ENCODE data around the gene SERTAD1. TPM values are rescaled to one million over a fixed set of nuclear protein-coding genes. Genes with fewer than 3 reads are reported as not detected.
"Not testable (repeated sequence)": the region's sequence is repeated elsewhere in the genome, so short reads cannot be mapped to it uniquely, and the experiment has no call there.

Gene SERTAD1
- total RNA-seq, 1 donor: 19.1 TPM

DNA sequence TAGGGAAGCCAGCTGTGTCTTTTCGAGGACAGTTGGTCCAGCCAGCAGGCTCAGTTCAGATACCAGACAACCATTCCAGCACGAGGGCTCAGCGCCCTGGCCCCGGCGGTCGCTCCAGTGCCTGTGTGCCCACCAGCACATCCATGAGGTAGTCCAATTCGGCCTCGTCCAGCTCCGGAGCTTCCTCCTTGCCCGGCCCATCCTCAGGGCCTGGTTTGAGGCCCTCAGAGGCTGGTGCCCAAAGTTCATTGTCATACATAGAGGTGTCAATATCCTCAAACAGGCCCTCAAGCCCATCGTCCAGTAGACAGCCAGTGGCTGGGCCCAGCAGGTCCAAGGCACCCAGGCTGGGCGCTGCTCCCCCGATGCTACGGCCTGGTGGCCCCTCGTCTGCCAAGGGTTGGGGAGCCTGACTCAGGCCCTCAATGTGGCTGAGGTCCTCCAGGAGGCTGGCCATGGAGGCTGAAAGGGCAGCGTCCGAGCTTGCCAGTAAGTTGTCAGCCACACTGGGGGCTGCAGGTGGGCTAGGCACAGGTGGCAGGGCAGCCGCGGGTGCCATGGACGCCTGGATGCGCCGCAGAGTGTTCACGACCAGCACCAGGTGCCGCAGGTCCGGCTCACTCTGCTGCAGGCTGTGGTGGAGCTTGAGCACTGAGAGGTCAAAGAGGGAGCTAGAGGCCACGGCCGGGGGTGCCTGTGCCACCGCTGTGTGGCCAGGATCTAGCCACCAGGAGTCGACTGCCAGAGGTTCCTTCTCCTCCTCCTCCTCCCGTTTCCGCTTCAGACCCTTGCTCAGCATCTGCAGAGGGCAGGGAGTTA is 2.8 kb downstream of the SERTAD1 start:
- no peak for DNase-seq (ENCODE audit: low read depth in 2 of 3, low spot score in 2 of 3)

DNA sequence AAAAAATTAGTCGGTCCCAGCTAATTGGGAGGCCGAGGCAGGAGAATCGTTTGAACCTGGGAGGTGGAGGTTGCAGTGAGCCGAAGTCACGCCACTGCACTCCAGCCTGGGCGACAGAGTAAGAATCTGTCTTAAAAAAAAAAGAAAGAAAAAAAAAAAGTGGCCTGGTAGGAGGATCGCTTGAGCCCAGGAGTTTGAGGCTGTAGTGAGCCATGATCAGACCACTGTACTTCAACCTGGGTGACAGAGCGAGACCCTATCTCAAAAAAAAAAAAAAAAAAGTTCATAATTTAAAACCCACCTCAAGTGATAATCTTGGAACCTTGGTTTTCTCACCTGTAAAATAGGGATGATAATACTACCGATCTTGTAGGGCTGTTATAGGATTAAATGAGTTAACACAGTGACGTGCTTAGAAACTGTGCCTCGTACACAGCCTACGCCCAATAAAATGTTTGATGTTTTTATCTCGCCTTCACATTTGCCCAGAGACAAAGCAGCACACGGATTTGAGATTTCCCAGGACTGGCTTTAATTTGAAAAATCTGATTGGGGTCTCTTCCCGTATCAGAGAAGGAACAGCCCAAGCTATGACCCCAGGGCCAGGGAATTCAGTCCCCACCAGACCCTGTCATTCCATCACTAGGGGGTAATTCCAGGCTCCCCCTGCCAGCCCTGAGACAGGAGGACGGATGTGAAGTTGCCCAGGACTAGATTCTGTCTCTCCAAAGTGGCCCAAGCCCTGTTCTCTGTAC is 3.6 kb downstream of the SERTAD1 start:
- DNase-seq (ENCODE audit: low read depth in 2 of 3, low spot score in 2 of 3): no peak

GRCh38 chr19:40420766-40421765 is 4.7 kb downstream of the SERTAD1 start:
- peak in 2 of 3 donors; percentile 73 to 76 for DNase-seq (ENCODE audit: low read depth in 2 of 3, low spot score in 2 of 3)

DNA sequence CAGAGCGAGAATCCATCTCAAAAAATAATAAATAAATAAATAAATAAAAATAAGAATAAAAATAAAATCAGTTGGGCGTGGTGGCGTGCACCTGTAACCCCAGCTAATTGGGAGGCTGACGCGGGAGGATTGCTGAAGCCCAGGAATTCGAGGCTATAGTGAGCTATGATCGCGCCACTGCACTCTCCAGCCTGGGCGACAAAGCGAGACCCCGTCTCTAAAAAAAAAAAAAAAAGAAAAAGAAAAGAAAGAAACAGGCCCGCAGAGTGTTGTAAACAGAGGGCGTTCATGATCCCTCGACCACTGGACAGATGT is 5.4 kb downstream of the SERTAD1 start:
- DNase-seq (ENCODE audit: low read depth in 2 of 3, low spot score in 2 of 3): no peak

- DNase-seq (ENCODE audit: low read depth in 2 of 3, low spot score in 2 of 3): no peak
Measured at GRCh38 chr19:40419780-40420179, 6.0 kb downstream of the SERTAD1 start.

DNA sequence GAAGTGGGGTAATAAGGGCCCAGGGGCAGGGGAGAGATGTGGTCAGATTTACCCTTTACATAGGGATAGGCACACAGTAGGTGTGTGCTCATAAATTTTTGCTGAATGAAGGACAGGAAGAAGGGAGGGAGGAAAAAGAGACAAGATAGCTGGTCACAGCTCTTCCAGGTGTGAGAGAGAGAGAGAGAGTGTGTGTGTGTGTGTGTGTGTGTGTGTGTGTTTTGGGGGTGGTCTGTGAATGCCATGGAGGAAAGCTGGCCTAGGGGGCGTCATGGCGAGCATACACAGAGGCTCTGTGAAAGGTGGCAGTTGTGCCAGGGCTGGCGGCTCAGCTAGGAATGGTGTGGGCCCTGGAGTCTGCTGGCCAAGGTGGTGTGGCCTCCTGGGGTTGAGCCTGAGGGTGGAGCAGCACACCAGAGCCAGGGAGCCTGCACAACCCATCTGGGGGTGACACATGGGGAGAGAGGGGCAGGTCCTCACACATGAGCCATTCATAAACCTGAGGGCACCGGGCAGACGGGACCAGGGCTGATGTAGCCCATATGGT is 6.7 kb downstream of the SERTAD1 start:
- DNase-seq (ENCODE audit: low read depth in 2 of 3, low spot score in 2 of 3): no peak

DNA sequence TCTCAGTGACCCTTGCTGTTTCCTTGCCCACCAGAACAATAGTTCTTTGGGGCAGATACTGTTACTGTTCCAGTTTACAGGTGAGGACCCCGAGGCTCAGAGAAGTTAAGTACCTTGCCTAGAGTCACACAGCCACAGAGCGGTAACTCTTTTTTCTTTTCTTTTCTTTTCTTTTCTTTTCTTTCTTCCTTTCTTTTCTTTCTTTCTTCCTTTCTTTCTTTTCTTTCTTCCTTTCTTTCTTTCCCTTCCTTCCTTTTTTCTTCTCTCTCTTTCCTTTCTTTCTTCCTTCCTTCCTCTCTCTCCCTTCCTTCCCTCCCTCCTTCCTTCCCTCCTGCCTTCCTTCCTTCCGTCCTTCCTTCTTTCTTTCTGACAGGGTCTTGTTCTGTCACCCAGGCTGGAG is 7.8 kb downstream of the SERTAD1 start:
- DNase-seq (ENCODE audit: low read depth in 2 of 3, low spot score in 2 of 3): no peak

DNA sequence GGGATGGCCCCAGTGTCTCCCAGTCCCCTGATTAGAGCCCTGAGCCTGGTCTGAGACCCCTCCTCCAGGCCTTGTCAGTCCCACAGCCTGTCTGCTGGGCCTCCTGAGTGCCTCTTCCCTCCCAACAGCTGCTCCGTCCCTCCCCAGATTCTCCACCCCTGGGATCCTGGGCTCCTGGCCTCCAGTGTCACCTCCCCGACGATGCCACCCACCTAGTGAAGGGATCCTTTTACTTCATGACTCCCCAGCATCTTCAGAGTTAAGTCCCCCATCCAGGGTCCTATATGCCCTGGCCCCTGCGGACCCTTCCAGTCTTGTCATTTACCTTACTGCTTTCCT is 8.2 kb downstream of the SERTAD1 start:
- DNase-seq (ENCODE audit: low read depth in 2 of 3, low spot score in 2 of 3): no peak

GRCh38 chr19:40416918-40417642 is 8.7 kb downstream of the SERTAD1 start:
- DNase-seq (ENCODE audit: low read depth in 2 of 3, low spot score in 2 of 3): peak in 2 of 3 donors; percentile 64 to 79

GRCh38 chr19:40415768-40416167 is 10.0 kb downstream of the SERTAD1 start:
- DNase-seq (ENCODE audit: low read depth in 2 of 3, low spot score in 2 of 3): no peak

- DNase-seq (ENCODE audit: low read depth in 2 of 3, low spot score in 2 of 3): no peak
Measured at GRCh38 chr19:40414542-40415535, 11.0 kb downstream of the SERTAD1 start.

DNA sequence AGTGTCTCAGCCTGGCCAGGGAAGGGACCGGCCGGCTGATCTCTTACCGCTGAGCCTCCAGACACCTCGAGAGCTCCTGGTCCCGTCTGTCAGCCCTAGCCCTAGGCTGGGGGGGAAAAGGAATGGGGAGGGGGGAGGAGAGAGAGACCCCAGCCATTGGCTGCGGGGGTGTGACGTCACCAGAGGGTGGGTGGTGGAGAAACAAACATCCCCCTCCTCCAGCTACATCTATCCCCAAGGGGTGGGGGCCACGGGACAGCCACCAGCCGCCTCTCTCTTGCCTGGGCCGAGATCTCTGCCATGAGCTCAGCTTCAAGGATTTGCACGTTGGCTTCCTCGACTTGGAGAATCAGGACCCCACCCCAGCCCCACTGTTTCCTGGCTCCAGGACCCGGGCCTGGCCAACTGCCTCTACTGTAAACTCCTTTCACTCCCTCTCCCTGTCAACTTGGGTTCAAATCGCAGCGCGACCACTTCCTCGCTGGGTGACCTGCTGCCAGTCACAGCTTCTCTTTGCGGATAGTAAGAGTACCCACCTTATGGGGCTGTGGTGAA is 12.4 kb downstream of the SERTAD1 start, which contains the start of gene PRX:
Gene PRX, minus strand, starts transcription at position 88 of the 555 bp plus-strand sequence. CDS start 5,446 bp downstream, outside the sequence.
- peak in 2 of 3 donors; percentile 21 to 37 for DNase-seq (ENCODE audit: low read depth in 2 of 3, low spot score in 2 of 3)

GRCh38 chr19:40412866-40413265 is 12.9 kb downstream of the SERTAD1 start:
- DNase-seq (ENCODE audit: low read depth in 2 of 3, low spot score in 2 of 3): no peak

DNA sequence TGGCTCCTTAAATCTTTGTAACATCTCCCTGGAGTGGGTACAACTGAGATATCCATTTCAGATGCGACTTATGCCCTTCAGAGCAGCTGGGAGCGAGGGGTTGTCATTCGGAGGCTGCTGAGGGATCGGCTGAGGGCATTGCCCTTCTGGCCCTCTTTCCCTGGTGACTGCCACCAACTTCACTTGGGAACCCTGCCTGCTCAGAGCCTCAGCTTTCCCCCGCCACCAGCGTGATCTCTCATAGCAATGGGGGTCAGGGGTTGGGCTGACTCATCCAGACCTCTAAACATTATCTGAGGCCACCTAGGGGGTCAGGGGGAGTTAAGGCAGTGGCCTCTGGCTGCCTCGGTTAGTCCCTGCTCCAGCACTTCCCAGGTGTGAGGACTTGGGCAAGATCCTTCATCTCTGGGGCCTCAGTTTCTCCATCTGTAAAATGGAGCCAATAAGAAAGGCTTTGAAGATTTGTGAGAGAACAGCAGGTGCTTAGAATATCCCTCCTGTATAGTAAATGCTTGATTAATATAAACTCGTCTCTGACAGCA is 13.8 kb downstream of the SERTAD1 start:
- no peak for DNase-seq (ENCODE audit: low read depth in 2 of 3, low spot score in 2 of 3)

GRCh38 chr19:40411125-40411842 is 14.5 kb downstream of the SERTAD1 start:
- DNase-seq (ENCODE audit: low read depth in 2 of 3, low spot score in 2 of 3): no peak

GRCh38 chr19:40410030-40410389 is 15.8 kb downstream of the SERTAD1 start:
- DNase-seq (ENCODE audit: low read depth in 2 of 3, low spot score in 2 of 3): peak in 1 of 3 donors; percentile 26

DNA sequence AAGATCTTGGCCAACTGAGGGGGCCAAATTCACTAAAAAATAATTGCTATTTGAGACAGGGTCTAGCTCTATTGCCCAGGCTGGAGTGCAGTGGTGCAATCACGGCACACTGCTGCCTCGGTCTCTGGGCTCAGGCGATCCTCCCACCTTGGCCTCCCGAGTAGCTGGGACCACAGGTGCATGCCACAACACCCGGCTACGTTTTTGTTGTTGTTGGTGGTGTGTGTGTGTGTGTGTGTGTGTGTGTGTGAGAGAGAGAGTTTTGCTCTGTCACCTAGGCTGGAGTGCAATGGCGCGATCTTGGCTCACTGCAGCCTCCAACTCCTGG is 17.2 kb downstream of the SERTAD1 start:
- DNase-seq (ENCODE audit: low read depth in 2 of 3, low spot score in 2 of 3): not testable (repeated sequence)
